ENCODE results near the gene MRPL12. TPM values are rescaled to one million over a fixed set of nuclear protein-coding genes. Genes with fewer than 3 reads are reported as not detected.
A peak's percentile ranks its signal among the peaks of the same experiment; 100 is the strongest.

Gene MRPL12
- total and polyA plus RNA-seq, 2 of the 13 experiments (the other 11 are each of a cell fraction or from before 2014, with no cell fraction given) = 39.1 to 94.1 TPM

DNA sequence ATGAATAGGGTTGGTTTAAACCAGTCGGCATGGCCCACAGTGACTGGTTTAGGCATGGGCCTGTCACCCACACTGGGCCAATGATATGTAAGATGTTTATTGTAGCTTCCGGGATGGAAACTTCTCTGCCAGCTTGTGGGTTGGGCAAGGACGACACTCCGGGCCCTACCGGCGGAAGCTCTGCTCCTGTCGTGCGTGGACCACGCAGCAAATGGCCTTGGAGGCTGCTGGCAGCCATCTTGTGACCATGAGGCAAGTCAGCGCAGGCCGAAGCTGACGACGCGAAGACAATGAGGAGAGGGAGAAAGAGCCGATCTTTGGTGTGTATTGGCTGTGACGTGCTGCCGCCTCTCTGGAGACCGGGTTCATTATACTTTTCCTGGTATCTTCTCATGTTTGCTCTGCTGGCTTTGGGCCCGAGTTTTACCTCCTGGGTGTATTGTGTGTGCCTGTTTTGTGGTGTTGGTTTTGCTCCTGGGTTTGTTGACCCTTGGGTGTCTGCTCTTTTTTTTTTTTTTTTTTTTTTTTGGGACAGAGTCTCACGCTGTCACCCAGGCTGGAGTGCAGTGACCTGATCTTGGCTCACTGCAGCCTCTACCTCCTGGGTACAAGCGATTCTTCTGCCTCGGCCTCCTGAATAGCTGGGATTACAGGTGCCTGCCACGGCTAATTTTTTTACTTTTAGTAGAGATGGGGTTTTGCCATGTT lies 24.3 kb downstream of the MRPL12 start (continued):
- TF ChIP-seq ZNF609 (CRISPR knock-in tag; IDR thresholded peaks at IDR 0.05; ENCODE audit: borderline replicate concordance) (peak; percentile 80), FOXO4 (CRISPR knock-in tag; conservative IDR thresholded peaks at IDR 0.05) (no peak), YY1 (IDR thresholded peaks at IDR 0.05; ENCODE audit: insufficient read depth, insufficient replicate concordance, low read depth, low read length) (peak; percentile 96), THAP11 (CRISPR knock-in tag; IDR thresholded peaks at IDR 0.05) (peak; percentile 90), ASH2L (IDR thresholded peaks at IDR 0.05; ENCODE audit: insufficient read length, low read depth, low read length) (peak; percentile 62), NFYB (CRISPR knock-in tag; IDR thresholded peaks at IDR 0.05) (peak; percentile 92), RXRA (CRISPR knock-in tag; IDR thresholded peaks at IDR 0.05) (peak; percentile 92), ZBTB10 (CRISPR knock-in tag; IDR thresholded peaks at IDR 0.05; ENCODE audit: borderline replicate concordance) (peak; percentile 92), ZIK1 (CRISPR knock-in tag; IDR thresholded peaks at IDR 0.05; ENCODE audit: borderline replicate concordance, low read depth) (peak; percentile 99), SRY (CRISPR knock-in tag; IDR thresholded peaks at IDR 0.05) (peak; percentile 99), FUBP1 (CRISPR knock-in tag; IDR thresholded peaks at IDR 0.05; ENCODE audit: borderline replicate concordance) (0 out of 2 replicates have a peak, but pooled peaks have one; percentile 84), ZNF343 (CRISPR knock-in tag; IDR thresholded peaks at IDR 0.05) (peak; percentile 92; the same call in 1 of the 2 replicates), CHD2 (IDR thresholded peaks at IDR 0.05; ENCODE audit: low read depth, low read length) (no peak), MTF1 (CRISPR knock-in tag; IDR thresholded peaks at IDR 0.05) (peak; percentile 93), RFXAP (CRISPR knock-in tag; IDR thresholded peaks at IDR 0.05; ENCODE audit: borderline replicate concordance) (peak; percentile 93)

All from HepG2 (cell line).